Psoas muscle (tissue), 8 donors: ENCODE measurements around the gene PACSIN2. TPM values are rescaled to one million over a fixed set of nuclear protein-coding genes. Genes with fewer than 3 reads are reported as not detected.

ENCODE experiments used
- ATAC-seq, 4 donors: fragments of 200-7000 bp; cut with Tn5 transposase; one replicate each; pipeline ENCODE4 v1.9.1; 2020; ENCODE audit warnings: moderate library complexity in 3 of 4, mild to moderate bottlenecking in 2 of 4
- DNase-seq, 2 donors: peaks; one replicate each; pipeline ENCODE4 v3.0.0-alpha.2; 2020
- H3K27ac ChIP-seq: fragments of 200-600 bp; one replicate; pipeline ENCODE4 v1.8.0; 2022
- H3K27me3 ChIP-seq, 3 donors: fragments of 200-600 bp in 1 of 3; one replicate each; pipeline versions ENCODE4 v1.6.1 to v1.8.0; 2013 to 2022; ENCODE audit warnings: low read length in 2 of 3, mild to moderate bottlenecking in 2 of 3, moderate library complexity in 1 of 3; ENCODE audit not compliant: insufficient read depth in 3 of 3
- H3K36me3 ChIP-seq, 2 donors: fragments of 200-600 bp in 1 of 2; one replicate each; pipeline versions ENCODE4 v1.6.1 to v1.8.0; 2013 to 2022; ENCODE audit warnings: low read depth in 1 of 2, mild to moderate bottlenecking in 1 of 2, moderate library complexity in 1 of 2; ENCODE audit not compliant: insufficient read depth in 1 of 2
- H3K4me1 ChIP-seq: fragments of 200-600 bp; one replicate; pipeline ENCODE4 v1.8.0; 2022
- H3K4me3 ChIP-seq: fragments of 200-600 bp; one replicate; pipeline ENCODE4 v1.8.0; 2022; ENCODE audit warnings: mild to moderate bottlenecking
- H3K9me3 ChIP-seq: fragments of 200-600 bp; one replicate; pipeline ENCODE4 v1.8.0; 2022
- WGBS, 3 donors: extraction: QIAGEN DNeasy Blood & Tissue Kit; methylation state at CpG; one replicate each; pipeline versions ENCODE4 v1.1.6 to v1.1.7; 2013; 5-methylcytosine and 5-hydroxymethylcytosine counted together
- intact Hi-C, 2 donors: fragments of 100-400 bp; cut with DNase I; formaldehyde crosslinking; loops; one replicate each; pipeline versions ENCODE4 v1.11.0 to v1.14.2; 2022
- polyA plus RNA-seq, 3 donors: library from polyadenylated mRNA; stranded (reverse); fragments of 200-250 nt; gene quantifications; one replicate each; pipeline ENCODE4 v1.2.3, GENCODE V29; 2013
- total RNA-seq, 4 donors: library from RNA; stranded (reverse); fragmentation: NEBNext Ultra II Directional in 2 of 4; extraction: Animal tissue kit (Norgen Biotek cat#: 25700) in 2 of 4; gene quantifications; one replicate each; pipeline versions ENCODE4 v1.2.1 to v1.2.4, GENCODE V29; 2021 to 2023
- TF ChIP-seq, protein P1 (sequence below): fragments of 200-600 bp; IDR thresholded peaks from one replicate; pipeline ENCODE4 v1.8.0; 2022; ENCODE audit warnings: antibody characterized with exemption
- donor health status: healthy with polysubstance abuse.
- donor health status: DM: no; HTN: no; CAD: no; lungs with moderate emphysema.
- donor health status: Bipolar disorder and iron deficiency.
- donor health status: healthy.
- donor health status: DM: yes; HTN: yes; CAD: no.
- donor health status: DM: no; HTN: no; CAD: no.
- donor health status: DM: no; HTN: no; CAD: no.
- donor health status: DM: yes; HTN: yes; CAD: no.

The PACSIN2 gene
- total and polyA plus RNA-seq, 7 donors = 21.0 to 52.2 (median 31.4) TPM

DNA sequence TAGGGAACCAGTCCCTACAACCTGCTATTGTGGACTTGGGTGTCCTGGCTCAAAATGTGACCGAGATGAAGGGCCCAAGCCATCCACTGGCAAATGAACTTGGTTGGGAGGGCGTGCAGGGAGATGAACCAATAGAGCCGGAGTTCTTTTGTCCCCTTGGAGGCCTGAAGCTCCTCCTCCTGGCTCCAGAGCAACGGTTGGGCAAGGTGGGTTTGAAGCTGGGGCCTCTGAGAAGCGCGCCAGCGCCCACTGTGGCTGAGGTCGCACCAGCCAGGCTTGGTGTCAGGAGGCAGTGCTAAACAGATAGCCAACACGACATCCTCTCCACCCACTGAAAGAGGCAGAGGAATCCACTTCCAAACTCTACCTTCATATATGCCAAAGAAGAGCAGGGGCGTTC, 36.0 kb upstream of the PACSIN2 start:
- Histone ChIP-seq H3K27ac (no peak overlapping the region), H3K4me3 (no peak overlapping the region), H3K36me3 (peaks cover 0 to 7% of the 10 kb centered on the region in 2 donors), H3K9me3 (no peaks in the 10 kb centered on the region), H3K4me1 (no peaks in the 10 kb centered on the region), H3K27me3 (no peaks in the 10 kb centered on the region)
- ATAC-seq (no peak), DNase-seq (no peak)
- TF ChIP-seq, protein P1, sequence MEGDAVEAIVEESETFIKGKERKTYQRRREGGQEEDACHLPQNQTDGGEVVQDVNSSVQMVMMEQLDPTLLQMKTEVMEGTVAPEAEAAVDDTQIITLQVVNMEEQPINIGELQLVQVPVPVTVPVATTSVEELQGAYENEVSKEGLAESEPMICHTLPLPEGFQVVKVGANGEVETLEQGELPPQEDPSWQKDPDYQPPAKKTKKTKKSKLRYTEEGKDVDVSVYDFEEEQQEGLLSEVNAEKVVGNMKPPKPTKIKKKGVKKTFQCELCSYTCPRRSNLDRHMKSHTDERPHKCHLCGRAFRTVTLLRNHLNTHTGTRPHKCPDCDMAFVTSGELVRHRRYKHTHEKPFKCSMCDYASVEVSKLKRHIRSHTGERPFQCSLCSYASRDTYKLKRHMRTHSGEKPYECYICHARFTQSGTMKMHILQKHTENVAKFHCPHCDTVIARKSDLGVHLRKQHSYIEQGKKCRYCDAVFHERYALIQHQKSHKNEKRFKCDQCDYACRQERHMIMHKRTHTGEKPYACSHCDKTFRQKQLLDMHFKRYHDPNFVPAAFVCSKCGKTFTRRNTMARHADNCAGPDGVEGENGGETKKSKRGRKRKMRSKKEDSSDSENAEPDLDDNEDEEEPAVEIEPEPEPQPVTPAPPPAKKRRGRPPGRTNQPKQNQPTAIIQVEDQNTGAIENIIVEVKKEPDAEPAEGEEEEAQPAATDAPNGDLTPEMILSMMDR = no peak
- WGBS, 3 donors = 79 to 87% (median 81%) methylated on average over 10 of the region's 10 CpGs
- intact Hi-C loops = no loop called here

DNA sequence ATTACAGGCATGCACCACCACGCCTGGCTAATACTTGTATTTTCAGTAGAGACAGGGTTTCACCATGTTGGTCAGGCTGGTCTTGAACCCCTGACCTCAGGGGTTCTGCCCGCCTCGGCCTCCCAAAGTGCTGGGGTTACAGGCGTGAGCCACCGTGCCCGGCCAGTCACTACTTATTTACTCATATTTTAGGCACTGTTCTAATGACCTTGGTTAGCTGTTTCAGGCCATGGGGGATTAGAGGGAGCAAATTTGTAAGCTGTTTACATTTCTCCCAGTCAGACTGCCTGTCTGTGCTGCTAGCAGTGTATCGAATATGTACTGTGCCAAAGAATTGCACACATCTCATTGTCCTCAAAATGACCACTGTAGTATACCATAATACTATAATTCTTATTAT, 32.7 kb upstream of the PACSIN2 start:
- intact Hi-C loops = no loop called here
- Histone ChIP-seq H3K36me3 (peaks cover 0 to 7% of the 10 kb centered on the region in 2 donors), H3K27ac (no peak overlapping the region), H3K4me1 (no peaks in the 10 kb centered on the region), H3K9me3 (no peaks in the 10 kb centered on the region), H3K27me3 (no peaks in the 10 kb centered on the region), H3K4me3 (no peak overlapping the region)
- DNase-seq (no peak), ATAC-seq (no peak)
- TF ChIP-seq, protein P1 = no peak
- 95 to 96% (median 95%) methylated on average over 7 of the region's 7 CpGs for WGBS, 3 donors

DNA sequence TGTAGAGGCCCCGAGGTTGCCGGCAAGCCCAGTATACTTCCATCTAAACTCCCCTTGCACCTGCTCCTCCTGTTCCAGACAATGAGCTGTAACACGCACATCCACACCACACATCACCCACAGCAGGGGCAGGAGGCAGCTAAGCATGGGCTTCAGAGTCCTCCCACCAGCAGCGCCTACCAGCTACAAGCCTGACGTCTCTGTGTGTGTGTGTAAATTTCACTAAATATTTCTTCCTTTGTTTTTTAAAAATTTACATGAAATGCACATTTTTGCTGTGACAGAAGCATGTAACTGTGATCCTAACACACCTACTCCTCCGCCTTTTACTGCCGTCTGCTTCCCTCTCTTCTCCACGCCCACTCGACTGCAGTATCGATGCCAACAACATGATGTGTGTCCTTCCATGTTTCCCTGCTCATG, 29.4 kb upstream of the PACSIN2 start:
- WGBS, 3 donors = 87 to 89% (median 88%) methylated on average over 10 of the region's 10 CpGs
- ATAC-seq (no peak), DNase-seq (no peak)
- H3K4me3 ChIP-seq = no peak overlapping the region
- H3K27me3 ChIP-seq = no peaks in the 10 kb centered on the region
- no peaks in the 10 kb centered on the region for H3K4me1 ChIP-seq
- intact Hi-C loops = loop anchor here in 1 of 2 donors (5.0 kb wide), 1 partner anchor 33 kb away; no protein-coding TSS in a partner anchor
- TF ChIP-seq, protein P1 = no peak
- no peaks in the 10 kb centered on the region for H3K36me3 ChIP-seq
- no peak overlapping the region for H3K27ac ChIP-seq
- H3K9me3 ChIP-seq = no peaks in the 10 kb centered on the region

DNA sequence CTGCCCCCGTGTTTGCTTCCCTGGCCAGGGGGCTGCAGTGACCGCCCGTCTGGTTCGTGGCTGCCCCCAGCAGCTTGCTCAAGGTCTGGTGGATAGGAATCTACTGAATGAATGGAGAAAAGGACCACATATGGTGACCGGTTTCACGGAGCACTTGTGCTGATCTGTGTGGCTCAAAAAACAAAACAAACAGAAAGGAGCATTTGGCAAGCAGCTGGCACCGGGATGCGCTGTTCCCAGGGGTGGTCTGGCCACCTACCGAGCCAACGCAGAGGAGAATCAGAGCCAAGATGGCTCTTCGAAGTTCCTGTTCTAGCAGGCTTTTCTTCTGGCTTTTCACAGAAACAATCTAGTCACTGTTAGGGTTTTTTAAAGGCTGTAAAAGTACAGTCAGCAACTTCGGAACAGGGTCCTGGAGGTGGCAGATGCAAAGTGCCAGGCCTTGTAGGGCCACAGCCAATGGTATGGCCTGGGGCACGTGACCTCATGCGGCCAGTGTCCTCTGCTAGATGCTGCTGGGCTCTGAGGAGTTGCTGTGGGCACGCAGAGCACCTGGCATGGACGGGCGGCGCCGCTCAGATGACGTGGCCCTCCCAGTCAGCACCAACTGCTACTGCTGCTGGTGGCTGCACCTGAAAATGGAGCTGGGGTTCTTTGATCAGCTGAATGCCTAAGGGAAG, 27.3 kb upstream of the PACSIN2 start:
- TF ChIP-seq, protein P1 = no peak
- Histone ChIP-seq H3K27me3 (no peaks in the 10 kb centered on the region), H3K4me1 (no peaks in the 10 kb centered on the region), H3K4me3 (no peak overlapping the region), H3K9me3 (no peaks in the 10 kb centered on the region), H3K36me3 (no peaks in the 10 kb centered on the region), H3K27ac (no peak overlapping the region)
- intact Hi-C loops = loop anchor here in 1 of 2 donors (5.0 kb wide), 1 partner anchor 35 kb away; no protein-coding TSS in a partner anchor
- DNase-seq (no peak), ATAC-seq (peak; percentile 60 to 77 (median 68))
- 45 to 59% (median 53%) methylated on average over 20 of the region's 20 CpGs for WGBS, 3 donors

DNA sequence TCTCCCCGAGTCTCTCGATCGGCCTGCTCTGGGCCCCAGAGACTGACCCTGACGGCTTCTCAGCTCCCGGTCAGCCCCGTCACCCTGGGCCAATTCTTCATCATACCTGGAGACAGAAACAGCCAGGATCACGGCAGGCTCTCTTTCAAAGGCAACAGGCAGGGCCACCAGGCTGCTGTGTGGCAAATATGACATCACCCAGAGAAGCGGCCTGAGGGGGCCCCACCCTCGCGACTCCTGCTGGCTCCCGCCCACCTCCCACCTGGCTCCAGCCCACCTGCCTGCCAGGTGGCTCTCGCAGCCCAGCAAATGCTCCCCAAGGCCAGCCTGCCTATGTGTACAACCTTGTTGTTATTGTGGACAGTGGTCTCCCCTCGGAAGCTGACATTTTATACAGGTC, 24.9 kb upstream of the PACSIN2 start:
- H3K4me3 ChIP-seq = no peak overlapping the region
- no peak for ATAC-seq
- H3K4me1 ChIP-seq = no peaks in the 10 kb centered on the region
- intact Hi-C loops = loop anchor here in 1 of 2 donors (5.0 kb wide), 1 partner anchor 38 kb away; no protein-coding TSS in a partner anchor
- H3K27me3 ChIP-seq = no peaks in the 10 kb centered on the region
- TF ChIP-seq, protein P1 = no peak
- DNase-seq = no peak
- 90 to 93% (median 90%) methylated on average over 13 of the region's 13 CpGs for WGBS, 3 donors
- no peaks in the 10 kb centered on the region for H3K9me3 ChIP-seq
- H3K27ac ChIP-seq = no peak overlapping the region
- no peaks in the 10 kb centered on the region for H3K36me3 ChIP-seq
